Bone marrow (tissue), 2 donors: ENCODE data around the gene PSMA4.
"Not testable (repeated sequence)": the region's sequence is repeated elsewhere in the genome, so short reads cannot be mapped to it uniquely, and the experiment has no call there.

ENCODE experiments used
- DNase-seq, 2 donors: peaks; one replicate each; lab custom pipeline; 2025; lab: John Stamatoyannopoulos, UW

Gene PSMA4

DNA sequence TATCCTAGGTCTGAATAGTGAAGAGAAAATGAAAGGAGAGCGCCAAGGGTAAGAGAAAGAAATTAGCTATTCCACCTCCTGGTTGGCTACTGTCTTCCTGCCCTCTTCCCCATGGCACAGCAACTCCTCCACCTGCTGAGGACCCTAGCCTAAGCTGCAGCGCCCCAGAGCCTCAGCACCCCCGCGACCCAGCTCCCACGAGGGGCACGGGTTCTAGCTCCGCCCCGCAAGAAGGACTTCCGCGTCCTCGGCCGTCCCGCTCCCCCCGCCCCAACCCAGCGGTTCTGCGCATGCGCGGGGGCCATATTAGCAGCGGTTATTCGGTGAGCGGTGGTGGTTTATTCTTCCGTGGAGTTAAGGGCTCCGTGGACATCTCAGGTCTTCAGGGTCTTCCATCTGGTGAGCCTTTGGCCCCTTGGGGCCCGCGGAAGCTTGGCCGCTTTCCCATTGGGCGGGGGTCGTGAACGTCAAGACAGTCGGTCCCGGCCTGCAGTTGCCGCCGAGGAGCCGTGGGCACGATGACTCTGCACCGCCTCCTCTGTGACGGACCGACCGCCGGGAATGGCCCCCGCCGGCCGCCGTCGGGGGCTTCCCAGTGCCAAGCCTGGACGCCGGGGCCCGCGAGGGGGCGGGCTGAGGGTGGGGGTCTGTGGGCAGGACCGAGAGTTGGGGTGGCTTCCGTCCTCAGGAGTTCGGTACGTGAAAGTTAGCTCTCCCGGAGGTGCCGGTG, at the start of gene PSMA4:
PSMA4 (plus strand) TSS at position 304 of the 730 bp plus-strand sequence. CDS start 1,484 bp downstream, outside the sequence.
- peak; percentile 80 to 93 for DNase-seq

DNA sequence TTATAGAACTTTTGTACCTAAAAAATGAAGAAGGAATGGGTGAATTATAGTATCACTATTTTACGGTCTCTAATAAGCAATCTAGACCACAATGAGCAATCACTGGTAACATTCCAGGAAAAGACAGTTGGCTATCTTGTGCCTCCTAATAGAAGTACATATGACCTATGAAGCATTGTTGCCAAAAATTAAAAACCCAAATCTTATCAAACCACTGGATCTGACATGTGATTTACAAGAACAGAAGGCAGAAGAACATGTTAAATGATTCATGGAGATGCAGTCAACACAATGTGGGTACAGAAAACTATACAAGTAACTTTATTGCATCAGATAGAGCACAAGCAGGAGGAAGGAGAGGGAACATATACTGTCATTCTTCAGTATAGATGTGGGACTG, 47.4 kb upstream of the PSMA4 start:
- no peak for DNase-seq

DNA sequence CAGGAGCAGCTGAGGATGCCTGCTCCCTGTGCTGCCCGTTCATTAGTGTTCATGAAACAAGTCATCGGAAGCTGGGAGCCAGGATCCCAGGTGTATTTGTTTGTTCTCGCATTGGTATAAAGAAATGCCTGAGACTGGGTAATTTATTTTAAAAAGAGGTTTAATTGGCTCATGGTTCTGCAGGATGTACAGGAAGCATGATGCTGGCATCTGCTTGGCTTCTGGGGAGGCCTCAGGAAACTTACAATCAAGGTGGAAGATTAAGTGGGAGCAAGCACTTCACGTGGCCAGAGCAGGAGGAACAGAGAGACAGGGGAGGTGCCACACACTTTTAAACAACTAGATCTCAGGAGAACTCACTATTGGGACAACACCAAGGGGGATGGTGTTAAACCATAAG, 38.4 kb upstream of the PSMA4 start:
- no peak for DNase-seq

DNA sequence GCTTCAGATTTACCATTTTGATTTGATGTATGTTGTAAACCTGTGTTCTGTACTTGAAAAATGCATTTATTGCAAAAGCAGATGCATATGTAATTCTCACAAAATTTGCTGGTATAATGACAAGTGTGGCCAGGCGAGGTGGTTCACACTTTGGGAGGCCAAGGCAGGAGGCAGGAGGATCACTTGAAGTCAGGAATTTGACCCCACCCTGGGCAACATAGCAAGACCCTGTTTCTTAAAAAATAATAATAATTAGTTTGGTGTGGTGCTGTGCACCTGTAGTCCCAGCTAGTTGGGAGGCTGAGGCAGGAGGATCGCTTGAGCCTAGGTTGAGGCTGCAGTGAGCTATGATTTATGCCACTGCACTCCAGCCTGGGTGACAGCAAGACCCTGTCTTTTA, 37.6 kb upstream of the PSMA4 start:
- no peak for DNase-seq

GRCh38 chr15:78506971-78507830, 33.0 kb upstream of the PSMA4 start, which contains the start of gene HYKK:
Gene HYKK, plus strand, starts transcription at chr15:78507577. Its CDS starts 5,512 bp downstream, at chr15:78513089.
- no peak for DNase-seq

- no peak for DNase-seq
These were observed 32.4 kb upstream of the PSMA4 start for GRCh38 chr15:78507831-78508160.

DNA sequence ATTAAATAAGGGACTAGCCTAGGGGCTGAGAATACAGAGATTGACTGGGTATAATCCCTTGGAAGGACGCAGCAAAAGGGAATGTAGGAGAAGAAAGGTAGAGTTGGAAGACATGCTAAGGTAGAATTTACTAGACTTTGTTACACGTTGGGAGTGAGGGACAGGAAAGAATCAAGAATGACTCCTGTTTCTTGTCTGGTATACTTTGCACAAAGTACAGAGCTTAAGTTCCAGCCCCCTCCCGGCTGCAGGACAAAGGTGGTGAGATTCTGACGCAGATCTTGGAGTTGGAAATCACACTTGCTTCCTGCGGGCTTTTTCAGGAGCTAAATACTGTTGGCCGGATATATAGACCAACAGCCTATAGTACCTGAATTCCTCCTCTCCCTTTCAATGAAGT, 32.0 kb upstream of the PSMA4 start:
- DNase-seq, result no peak

- no peak for DNase-seq
These were observed 30.4 kb upstream of the PSMA4 start for GRCh38 chr15:78509726-78510312.

GRCh38 chr15:78520035-78520434, 20.2 kb upstream of the PSMA4 start:
- not testable (repeated sequence) for DNase-seq

DNA sequence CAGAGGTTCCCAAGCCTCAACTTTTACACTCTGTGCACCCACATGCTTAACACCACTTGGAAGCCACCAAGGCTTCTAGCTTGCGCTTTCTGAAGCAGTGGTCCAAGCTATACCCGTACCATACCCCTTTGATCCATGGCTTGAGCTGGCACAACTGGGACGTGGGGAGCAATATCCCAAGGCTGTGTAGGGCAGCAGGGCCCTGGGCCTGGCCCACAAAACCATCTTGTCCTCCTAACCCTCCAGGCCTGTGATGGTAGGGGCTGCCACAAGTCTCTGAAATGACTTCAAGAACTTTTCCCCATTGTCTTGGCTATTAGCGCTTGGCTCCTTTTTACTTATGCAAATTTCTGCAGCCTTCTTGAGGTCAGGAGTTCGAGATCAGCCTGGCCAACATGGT, 16.0 kb upstream of the PSMA4 start:
- no peak for DNase-seq

DNA sequence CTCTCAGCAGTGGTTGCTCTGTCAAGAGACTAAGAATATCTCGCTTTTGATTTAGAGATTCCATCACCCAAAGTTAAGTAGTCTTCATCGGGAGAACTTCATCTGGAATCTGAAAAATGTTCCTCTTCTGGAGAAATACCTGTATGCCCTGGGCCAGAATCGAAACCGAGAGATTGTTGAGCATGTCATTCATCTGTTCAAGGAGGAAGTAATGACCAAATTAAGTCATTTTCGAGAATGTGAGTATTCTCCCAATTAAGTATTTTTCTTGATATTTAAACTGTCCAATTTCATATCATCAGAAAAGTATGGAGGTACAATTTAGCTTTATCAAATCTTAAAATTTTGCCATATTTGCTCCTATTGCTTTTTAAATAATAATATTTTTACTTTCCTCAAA, 12.9 kb upstream of the PSMA4 start:
- DNase-seq, result no peak

DNA sequence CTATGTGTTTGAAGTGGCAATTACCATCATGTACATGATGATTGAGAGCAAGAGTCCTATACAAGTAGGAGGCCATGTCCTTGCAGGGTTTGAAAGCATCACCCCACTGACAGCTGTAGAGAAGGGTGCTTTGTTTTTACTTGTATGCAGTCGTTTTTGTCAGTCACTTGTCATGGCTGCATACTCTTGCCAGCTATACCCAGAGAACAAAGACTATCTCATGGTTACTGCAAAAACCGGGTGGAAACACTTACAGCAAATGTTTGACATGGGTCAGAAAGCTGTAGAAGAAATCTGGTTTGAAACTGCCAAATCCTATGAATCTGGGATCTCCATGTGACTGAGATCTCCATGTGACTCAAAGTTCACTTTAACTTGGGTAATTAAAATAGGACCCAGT, 6.9 kb upstream of the PSMA4 start:
- DNase-seq, result no peak

DNA sequence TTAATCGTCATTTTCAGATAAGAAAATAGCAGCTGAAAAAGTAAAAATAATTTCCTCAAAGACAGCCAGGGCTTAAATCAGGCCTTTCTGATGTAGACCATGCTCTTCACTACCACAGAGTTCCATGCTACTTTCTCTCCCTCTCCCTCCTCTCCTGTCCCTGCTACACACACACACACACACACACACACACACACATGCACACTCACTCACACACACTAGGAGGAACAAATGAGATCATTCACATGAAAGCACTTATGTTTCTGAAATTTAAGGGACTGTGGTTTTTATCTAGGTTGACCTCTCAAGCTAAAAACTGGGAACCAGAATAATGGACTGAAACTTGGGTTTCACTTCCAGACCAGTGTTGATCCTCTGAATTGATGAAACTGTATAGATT, 4.1 kb upstream of the PSMA4 start:
- DNase-seq, result no peak

- DNase-seq, result no peak
These were observed 2.9 kb upstream of the PSMA4 start for GRCh38 chr15:78537266-78537905.

- no peak for DNase-seq
These were observed 1.9 kb upstream of the PSMA4 start for GRCh38 chr15:78538358-78538757.

DNA sequence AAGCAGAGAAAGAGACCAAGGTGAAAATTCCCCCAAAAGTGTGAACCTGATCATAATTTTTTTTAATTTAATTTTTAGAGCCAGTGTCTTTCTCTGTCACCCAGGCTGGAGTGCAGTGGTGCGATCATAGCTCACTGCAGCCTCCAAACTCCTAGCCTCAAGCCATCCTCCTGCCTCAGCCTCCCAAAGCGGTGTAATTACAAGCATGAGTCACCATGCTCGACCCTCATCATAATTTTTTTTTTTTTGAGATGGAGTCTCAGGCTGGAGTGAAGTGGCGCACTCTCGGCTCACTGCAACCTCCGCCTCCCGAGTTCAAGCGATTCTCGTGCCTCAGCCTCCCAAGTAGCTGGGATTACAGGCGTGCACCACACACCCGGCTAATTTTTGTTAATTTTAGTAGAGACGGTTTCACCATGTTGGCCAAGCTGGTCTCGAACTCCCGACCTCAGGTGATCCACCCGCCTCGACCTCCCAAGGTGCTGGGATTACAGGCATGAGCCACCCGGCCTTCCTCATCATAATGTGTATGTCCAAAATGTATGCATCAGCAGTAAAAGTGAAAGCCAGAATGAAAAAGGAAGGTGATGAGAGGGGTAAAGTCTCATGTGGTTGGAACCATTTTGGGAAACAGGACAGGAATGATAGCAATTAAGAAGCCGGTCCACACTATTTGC, 642 bp upstream of the PSMA4 start:
- not testable (repeated sequence) for DNase-seq

DNA sequence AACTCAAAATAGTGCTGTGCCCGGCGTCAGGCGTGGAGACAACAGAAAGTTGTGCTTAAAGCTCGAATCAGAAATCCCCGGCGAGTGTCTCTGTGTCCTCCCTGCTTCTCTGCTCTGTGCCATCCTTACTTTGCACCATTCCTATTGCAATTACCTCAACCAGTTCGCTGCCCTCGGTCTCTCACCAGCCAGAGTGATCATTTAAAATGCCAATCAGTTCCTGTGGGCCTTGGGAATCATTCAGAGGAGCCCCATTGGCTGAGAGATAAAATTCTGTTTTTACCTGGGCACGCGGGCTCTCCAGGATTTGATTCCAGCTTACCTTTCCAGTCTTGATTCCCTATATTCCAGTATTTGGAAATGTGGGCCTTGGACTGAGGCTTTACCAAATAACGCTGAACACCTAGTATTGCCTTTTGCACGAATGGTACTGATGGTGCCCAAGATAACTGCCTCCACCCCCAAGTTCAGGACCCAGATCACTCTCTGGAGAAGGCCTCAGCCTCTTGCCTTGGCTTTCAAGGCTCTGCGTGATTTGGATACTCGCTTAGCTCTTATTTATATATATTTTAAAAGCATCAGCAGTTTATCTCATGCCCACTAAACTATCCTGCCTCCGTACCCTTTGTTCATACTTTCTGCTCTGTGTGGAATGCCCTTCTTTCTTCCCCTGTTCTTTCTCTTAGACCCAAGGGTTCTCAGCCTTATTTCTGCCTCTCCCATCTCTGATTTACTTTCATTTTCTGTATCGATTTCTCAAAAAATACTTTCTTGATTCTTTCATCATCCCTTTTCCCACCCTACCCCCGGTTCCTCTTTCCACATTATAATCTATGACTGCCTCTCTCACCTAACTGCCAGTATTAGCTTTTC, 863 bp downstream of the PSMA4 start:
- peak in 1 of 2 donors; percentile 18 for DNase-seq

DNA sequence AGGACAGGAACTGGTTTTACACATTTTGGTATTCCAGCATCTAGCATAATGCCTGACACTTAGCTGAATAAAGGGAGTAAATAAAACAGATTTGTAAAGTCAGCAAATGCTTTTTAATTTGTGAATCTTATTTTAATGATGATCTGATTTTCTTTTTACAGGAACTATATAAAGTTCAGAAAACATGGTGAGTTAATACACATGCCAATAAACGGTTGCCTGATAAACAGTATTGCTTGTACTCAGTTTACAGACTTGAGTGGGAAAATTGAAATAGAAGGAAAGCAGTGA, 1.4 kb downstream of the PSMA4 start:
- no peak for DNase-seq

DNA sequence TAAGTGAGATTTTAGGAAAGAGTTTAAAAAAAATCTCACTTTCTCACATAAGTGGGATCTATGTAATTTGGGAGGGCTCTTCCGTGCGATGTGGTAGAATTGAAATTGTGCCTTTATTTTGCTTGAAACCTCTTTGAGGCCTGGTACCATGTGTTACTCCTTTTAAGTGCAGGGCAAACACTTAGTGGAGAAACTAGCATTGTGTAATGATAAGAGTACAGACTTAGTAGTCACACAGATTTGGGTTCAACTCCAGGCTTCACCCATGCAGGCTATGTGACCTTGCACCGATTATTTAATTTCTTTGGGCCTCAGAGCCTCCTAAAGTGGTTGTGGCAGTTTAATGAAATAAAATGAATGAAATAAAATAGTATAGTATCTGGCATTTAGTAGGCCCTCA, 2.4 kb downstream of the PSMA4 start:
- DNase-seq, result no peak

GRCh38 chr15:78550194-78550593, 9.9 kb downstream of the PSMA4 start:
- no peak for DNase-seq

GRCh38 chr15:78550815-78551214, 10.6 kb downstream of the PSMA4 start:
- DNase-seq, result no peak
